ENCODE data around the gene ATP8A1. TPM values are rescaled to one million over a fixed set of nuclear protein-coding genes. Genes with fewer than 3 reads are reported as not detected.

ATP8A1 gene
- total and polyA plus RNA-seq, 2 of the 4 experiments (the other 2 are of a cell fraction) = 0.12 to 0.36 TPM

- no peak overlapping the region for H2AFZ ChIP-seq (replicated peaks; ENCODE audit: low read length, poor library complexity)
- H3K4me2 ChIP-seq (ENCODE audit: low read depth, low read length) = peak overlapping the region; percentile 42; the same call in 1 of the 2 replicates
- POLR2A ChIA-PET (ENCODE audit: unreplicated experiment) = no interaction called here
These were observed 245.1 kb downstream of the ATP8A1 start for GRCh38 chr4:42411803-42412202.

More at GRCh38 chr4:42411803-42412202, 245.1 kb downstream of the ATP8A1 start:
- H3K18ac ChIP-seq (ENCODE audit: low read depth, low read length) = peak overlapping the region; percentile 48
- peak overlapping the region; percentile 80; the same call in 2 of the 3 replicates for H2BK15ac ChIP-seq (ENCODE audit: low read depth, low read length)
- peaks cover 8% of the 10 kb centered on the region for H3K4me1 ChIP-seq (ENCODE audit: control insufficient read depth, insufficient read depth, low read length)
- H3K36me3 ChIP-seq (ENCODE audit: control insufficient read depth, insufficient read depth, low read length) = no peaks in the 10 kb centered on the region
- no peak overlapping the region for H3K4me3 ChIP-seq (ENCODE audit: insufficient read depth, low read depth, low read length)
- H3K9me3 ChIP-seq (ENCODE audit: control insufficient read depth, insufficient read depth, low read length) = no peaks in the 10 kb centered on the region
- peak overlapping the region; percentile 92 for H2BK20ac ChIP-seq (ENCODE audit: low read depth, low read length)
- peak overlapping the region; percentile 68 for H4K91ac ChIP-seq (ENCODE audit: insufficient read depth, low read depth, low read length)
- no CpG with 5 or more reads among the region's 4 CpGs for WGBS, 2 experiments (ENCODE audit: extremely low coverage in 2 of 2, insufficient read length in 1 of 2)
- H2BK5ac ChIP-seq (ENCODE audit: low read depth, low read length, poor library complexity, severe bottlenecking) = peak overlapping the region; percentile 74
- no peaks in the 10 kb centered on the region for H3K27me3 ChIP-seq (ENCODE audit: control insufficient read depth, insufficient read depth, low read length)
- no TSS peak for BruUV-seq (replicated peaks)
- ATAC-seq (ENCODE audit: low read depth) (no peak), DNase-seq (peak; percentile 27)
- H4K8ac ChIP-seq (ENCODE audit: low read depth in 2 of 2, low read length in 2 of 2) = peak overlapping the region; percentile 14 to 55; a peak in 3 of 4 replicates
- no peak overlapping the region for H3K9ac ChIP-seq (ENCODE audit: low read depth, low read length)
- TF ChIP-seq SMC3 (IDR thresholded peaks at IDR 0.05; ENCODE audit: low read depth, low read length) = no peak
- no peak for TF ChIP-seq RFX5 (IDR thresholded peaks at IDR 0.05; ENCODE audit: low read depth, low read length)
- TF ChIP-seq CEBPB (IDR thresholded peaks at IDR 0.05; ENCODE audit: low read depth, low read length) = 0 out of 2 replicates have a peak, but pooled peaks have one; percentile 4
- peak overlapping the region; percentile 56 for H3K4ac ChIP-seq (ENCODE audit: low read depth, low read length)
- H3K23ac ChIP-seq (ENCODE audit: low read depth, low read length) = peak overlapping the region; percentile 40; the same call in 1 of the 2 replicates
- peaks cover 3% of the 10 kb centered on the region for H3K9me1 ChIP-seq (ENCODE audit: insufficient read depth, low read length)
- no peaks in the 10 kb centered on the region for H3K79me1 ChIP-seq (ENCODE audit: low read depth in 1 of 2, low read length in 2 of 2)
- peak overlapping the region; percentile 29; the same call in 1 of the 2 replicates for H3K14ac ChIP-seq (replicated peaks; ENCODE audit: low read depth, low read length)
- CTCF ChIA-PET = interaction anchor here (0.6 kb wide), 1 partner anchor 13 kb away, joined by 3 read pairs; no protein-coding TSS in a partner anchor
- H4K5ac ChIP-seq (ENCODE audit: low read depth, low read length) = peak overlapping the region; percentile 67
- no peak overlapping the region for H2AK9ac ChIP-seq (replicated peaks; ENCODE audit: low read depth, low read length, poor library complexity)
- no peaks in the 10 kb centered on the region for H4K20me1 ChIP-seq (ENCODE audit: insufficient read depth, low read length)
- H3K27ac ChIP-seq (ENCODE audit: insufficient read depth, low read length) = peak overlapping the region; percentile 65; the same call in 1 of the 2 replicates
- in situ Hi-C loops (cut with MboI; ENCODE audit: low sequenced_read_pairs) = no loop called here
- H3K56ac ChIP-seq (ENCODE audit: extremely low read depth, insufficient read depth, low read length) = peak overlapping the region; percentile 36; the same call in 1 of the 2 replicates
- dilution Hi-C loops (cut with HindIII; ENCODE audit: low sequenced_read_pairs, unreplicated experiment) = no loop called here
- peak overlapping the region; percentile 79 for H2BK120ac ChIP-seq (ENCODE audit: low read depth, low read length)
- intact Hi-C loops (cut with micrococcal nuclease) = loop anchor here (10.0 kb wide), 1 partner anchor 73 kb away; no protein-coding TSS in a partner anchor
- H2AK5ac ChIP-seq (ENCODE audit: low read depth, low read length) = no peak overlapping the region

All from IMR-90 (cell line).